DMS53 treated with DMSO at 0.1 percent for 48 hours (cell line): ENCODE results near the gene RFXAP.
A peak's percentile ranks its signal among the peaks of the same experiment; 100 is the strongest.
"Not testable (repeated sequence)": the region's sequence is repeated elsewhere in the genome, so short reads cannot be mapped to it uniquely, and the experiment has no call there.

ENCODE experiments used
- DNase-seq: peaks from one replicate; lab custom pipeline; 2025; ENCODE audit not compliant: unreplicated experiment; lab: John Stamatoyannopoulos, UW

Gene RFXAP, protein sequence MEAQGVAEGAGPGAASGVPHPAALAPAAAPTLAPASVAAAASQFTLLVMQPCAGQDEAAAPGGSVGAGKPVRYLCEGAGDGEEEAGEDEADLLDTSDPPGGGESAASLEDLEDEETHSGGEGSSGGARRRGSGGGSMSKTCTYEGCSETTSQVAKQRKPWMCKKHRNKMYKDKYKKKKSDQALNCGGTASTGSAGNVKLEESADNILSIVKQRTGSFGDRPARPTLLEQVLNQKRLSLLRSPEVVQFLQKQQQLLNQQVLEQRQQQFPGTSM

GRCh38 chr13:36818804-36819738 lies at the start of gene RFXAP:
Gene RFXAP (plus strand): TSS chr13:36819222. CDS start chr13:36819358, 136 bp downstream.
- peak; percentile 73 for DNase-seq

- DNase-seq = no peak
Measured at GRCh38 chr13:36769545-36769944, 49.5 kb upstream of the RFXAP start.

DNA sequence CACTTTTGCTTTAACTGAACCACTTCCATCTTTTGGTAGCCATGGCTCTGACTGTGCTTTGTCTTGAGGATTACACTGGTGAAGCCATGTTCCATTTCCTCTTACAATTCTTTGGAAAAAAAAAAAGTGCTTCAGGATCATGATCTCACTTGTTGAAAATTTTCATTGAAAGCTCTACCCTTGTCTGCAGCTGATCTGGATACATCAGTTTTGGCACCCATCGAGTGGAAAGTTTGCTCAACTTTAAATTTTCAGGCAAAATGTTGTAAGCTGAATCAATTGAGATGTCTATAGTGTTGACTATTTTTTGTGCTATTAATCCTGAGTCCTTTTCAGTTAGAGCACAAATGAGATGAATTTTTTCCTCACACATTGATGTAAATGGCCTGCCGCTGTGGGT lies 48.3 kb upstream of the RFXAP start:
- no peak for DNase-seq

GRCh38 chr13:36772853-36773252 lies 46.2 kb upstream of the RFXAP start:
- DNase-seq = no peak

DNA sequence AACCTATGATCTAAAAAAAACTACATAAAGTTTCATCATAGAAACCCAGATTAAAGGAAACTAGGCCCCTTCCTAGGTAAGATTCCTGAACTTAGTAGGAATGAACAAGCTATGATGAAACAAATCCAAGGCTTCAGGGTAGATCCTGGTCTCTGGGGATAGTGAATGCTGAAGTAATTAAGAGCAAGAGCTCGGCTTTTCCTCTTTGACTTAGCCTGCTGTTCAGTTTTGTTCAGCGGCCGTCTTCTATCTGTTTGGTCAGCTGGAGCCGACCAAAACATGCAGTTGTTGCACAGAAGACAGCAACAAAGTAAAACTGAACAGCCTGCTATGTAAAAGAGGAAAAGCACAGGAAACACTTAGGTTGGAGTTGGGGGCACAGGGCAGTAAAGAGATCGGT lies 44.1 kb upstream of the RFXAP start:
- no peak for DNase-seq

DNA sequence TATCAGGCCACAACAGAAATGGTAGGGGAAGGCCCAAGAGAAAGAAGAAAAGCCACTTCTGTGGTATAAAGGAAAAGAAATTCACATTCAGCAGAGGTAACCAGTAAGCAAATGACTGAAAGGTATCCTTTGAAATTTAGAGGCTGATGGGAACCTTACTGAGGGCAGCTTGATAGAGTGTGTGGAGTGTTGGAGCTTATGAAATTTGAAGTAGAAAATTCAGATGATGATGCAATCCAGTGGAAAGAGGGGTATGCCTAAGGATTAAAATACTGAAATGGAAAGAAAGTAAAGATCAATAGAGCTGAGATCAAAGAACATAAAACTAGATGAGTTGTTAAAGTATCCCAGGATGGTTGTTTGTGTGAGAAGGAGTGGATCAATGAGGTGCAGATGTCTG lies 42.8 kb upstream of the RFXAP start:
- DNase-seq = no peak

GRCh38 chr13:36778083-36778671 lies 40.8 kb upstream of the RFXAP start:
- no peak for DNase-seq

DNA sequence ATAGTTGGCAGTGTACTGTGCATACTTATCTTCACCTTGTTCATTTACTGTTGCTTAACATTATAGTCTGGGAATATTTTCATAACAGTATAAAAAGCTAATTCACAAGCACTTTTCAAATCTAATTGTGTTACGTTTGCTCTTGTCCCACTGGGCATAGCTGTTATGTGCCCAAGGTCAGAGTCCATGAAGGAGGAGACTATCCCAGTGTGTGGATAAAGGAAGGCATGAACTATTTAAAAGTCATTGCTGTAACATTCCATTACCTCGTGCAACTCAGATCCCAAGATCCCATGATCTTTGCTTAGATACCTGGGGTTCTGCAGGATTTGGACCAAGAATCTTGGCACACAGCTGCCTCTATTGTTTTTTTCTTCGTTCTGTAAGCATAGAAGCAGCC lies 35.1 kb upstream of the RFXAP start:
- DNase-seq = no peak

GRCh38 chr13:36786175-36786574 lies 32.8 kb upstream of the RFXAP start:
- DNase-seq = not testable (repeated sequence)

DNA sequence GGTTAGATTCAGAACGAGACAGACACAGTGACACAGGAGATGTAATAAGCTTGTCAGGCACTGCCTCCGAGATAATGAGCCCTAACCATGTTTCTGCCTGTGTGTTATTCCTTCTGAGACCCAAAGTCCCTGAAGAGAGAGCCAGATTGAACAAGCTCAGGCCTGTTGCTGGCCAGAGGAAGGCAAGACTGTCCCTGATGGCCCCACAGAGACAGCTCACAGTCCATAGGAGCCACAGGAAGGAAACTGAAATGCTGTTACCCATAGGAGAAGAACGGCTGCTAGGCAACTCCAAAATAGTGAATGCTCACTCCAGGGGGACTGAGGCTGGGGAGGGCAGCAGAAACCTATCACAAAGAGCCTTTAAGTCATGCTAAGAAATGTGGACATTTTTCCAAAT lies 31.8 kb upstream of the RFXAP start:
- no peak for DNase-seq

DNA sequence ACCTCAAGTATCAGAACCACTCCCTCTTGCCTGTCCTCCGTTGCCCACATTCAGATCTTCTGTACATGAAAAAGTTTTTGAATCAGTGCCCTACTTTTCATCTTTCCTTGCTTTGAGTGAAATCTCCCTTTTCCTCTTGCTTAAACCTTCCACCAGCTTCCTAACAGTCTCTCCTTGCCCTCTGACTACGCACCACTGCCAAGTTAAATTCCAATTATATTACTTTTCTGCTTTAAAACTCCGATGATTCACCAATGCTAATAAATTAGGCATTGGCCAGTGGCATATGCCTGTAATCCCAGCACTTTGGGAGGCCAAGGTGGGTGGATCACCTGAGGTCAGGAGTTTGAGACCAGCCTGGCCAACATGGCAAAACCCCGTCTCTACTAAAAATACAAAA lies 30.7 kb upstream of the RFXAP start:
- DNase-seq = no peak

- DNase-seq = no peak
Measured at GRCh38 chr13:36789061-36789460, 30.0 kb upstream of the RFXAP start.

DNA sequence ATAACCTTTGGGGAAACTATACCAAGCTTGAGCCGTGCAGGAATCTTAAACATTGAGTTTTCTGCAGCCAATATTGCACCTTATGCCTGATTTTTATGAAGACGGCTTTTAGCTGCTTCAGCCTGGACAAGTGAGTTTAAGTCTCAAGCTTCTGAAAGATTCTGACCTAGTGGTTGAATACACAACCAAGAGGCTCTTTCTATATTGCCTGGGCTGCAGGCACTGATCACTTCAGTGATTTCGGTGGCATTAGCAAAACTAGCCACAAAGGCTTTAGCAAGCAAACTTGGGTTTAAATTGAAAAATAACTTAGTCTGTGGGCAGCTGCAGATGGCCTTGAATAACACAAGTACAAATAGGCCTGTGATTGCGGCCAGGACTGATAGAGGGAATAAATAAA lies 29.3 kb upstream of the RFXAP start:
- DNase-seq = no peak

- no peak for DNase-seq
Measured at GRCh38 chr13:36794706-36795105, 24.3 kb upstream of the RFXAP start.

GRCh38 chr13:36795463-36795862 lies 23.6 kb upstream of the RFXAP start:
- DNase-seq = no peak

GRCh38 chr13:36796052-36796451 lies 23.0 kb upstream of the RFXAP start:
- no peak for DNase-seq

- no peak for DNase-seq
Measured at GRCh38 chr13:36801035-36801434, 18.0 kb upstream of the RFXAP start.

DNA sequence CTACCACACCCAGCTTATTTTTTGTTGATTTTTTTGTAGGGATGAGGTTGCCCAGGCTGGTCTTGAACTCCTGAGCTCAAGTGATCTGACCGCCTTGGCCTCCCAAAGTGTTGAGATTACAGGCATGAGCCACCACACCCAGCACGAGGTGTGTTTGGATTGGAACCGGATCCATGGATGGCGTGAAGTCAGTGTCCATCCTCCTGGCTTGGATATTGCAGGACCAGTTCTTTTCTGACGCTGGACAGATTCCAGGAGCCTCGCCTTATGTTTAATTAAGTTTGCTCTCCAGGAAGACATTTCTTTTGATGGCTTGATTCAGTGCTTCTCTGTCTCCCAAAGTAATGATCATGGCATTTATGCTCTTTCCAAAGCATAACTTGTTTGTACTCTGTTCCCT lies 14.4 kb upstream of the RFXAP start:
- no peak for DNase-seq

DNA sequence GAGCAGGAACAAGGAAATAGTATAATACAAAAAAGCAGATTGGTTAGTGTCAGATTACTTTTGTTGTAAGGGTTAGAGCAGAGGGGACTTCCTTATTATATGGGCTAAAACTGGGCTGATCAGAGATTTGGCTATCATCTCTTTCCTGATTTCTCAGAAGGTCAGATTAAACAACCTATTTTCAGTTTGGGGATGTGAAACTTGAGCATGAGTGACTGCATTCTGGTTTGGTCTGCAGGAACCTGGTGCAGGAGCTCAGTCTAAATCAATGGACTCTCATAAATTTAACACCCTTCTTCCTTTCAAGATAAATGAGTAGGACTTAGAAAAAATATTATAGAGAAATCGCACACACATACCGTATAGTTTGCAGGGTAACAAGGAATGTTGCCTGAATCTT lies 12.9 kb upstream of the RFXAP start:
- DNase-seq = no peak

- no peak for DNase-seq
Measured at GRCh38 chr13:36807616-36808015, 11.4 kb upstream of the RFXAP start.

- DNase-seq = no peak
Measured at GRCh38 chr13:36813225-36813624, 5.8 kb upstream of the RFXAP start.

DNA sequence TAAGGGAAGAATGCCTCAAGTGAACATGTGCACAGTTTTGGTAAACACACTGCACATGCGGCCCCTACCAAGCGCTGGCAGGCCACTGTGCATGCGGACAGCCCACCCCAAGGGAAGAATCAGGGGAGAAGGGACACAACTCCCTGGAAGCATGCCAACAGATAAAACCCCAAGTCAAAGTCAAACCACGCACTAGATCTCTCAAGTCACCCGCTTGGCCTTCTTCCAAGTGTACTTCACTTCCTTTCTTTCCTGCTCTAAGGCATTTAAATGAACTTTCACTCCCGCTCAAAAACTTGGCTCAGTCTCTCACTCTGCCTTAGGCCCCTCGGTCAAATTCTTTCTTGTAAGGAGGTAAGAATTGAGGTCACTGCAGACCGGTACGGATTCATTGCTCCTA lies 4.6 kb upstream of the RFXAP start:
- DNase-seq = no peak
